SK-N-SH treated with all-trans-retinoic acid at 6 μM for 48 hours (cell line): ENCODE measurements around the gene DDT.
"Not testable (repeated sequence)": the region's sequence is repeated elsewhere in the genome, so short reads cannot be mapped to it uniquely, and the experiment has no call there.

Experiments used
- BACH2 ChIP-seq: fragments of 250-450 bp; sonication (Bioruptor Pico); IDR thresholded peaks from 2 replicates; pipeline ENCODE4 v1.9.0; 2021; ENCODE audit warnings: mild to moderate bottlenecking, borderline replicate concordance
- ESRRG ChIP-seq: fragments of 250-450 bp; sonication (Bioruptor Pico); IDR thresholded peaks from 2 replicates; pipeline ENCODE4 v1.6.1; 2021; ENCODE audit warnings: mild to moderate bottlenecking
- GLIS3 ChIP-seq: fragments of 250-450 bp; sonication (Bioruptor Pico); IDR thresholded peaks from 2 replicates; pipeline ENCODE4 v1.5.0; 2020; ENCODE audit warnings: mild to moderate bottlenecking, moderate library complexity
- TF ChIP-seq, protein P1 (sequence below): fragments of 250-450 bp; sonication (Bioruptor Pico); IDR thresholded peaks from 2 replicates; pipeline ENCODE4 v1.8.0; 2020; ENCODE audit warnings: mild to moderate bottlenecking, moderate library complexity, borderline replicate concordance
- TF ChIP-seq, protein P2 (sequence below): fragments of 250-450 bp; sonication (Bioruptor Pico); IDR thresholded peaks from 2 replicates; pipeline ENCODE4 v1.5.1; 2021; ENCODE audit warnings: mild to moderate bottlenecking, moderate library complexity

DNA sequence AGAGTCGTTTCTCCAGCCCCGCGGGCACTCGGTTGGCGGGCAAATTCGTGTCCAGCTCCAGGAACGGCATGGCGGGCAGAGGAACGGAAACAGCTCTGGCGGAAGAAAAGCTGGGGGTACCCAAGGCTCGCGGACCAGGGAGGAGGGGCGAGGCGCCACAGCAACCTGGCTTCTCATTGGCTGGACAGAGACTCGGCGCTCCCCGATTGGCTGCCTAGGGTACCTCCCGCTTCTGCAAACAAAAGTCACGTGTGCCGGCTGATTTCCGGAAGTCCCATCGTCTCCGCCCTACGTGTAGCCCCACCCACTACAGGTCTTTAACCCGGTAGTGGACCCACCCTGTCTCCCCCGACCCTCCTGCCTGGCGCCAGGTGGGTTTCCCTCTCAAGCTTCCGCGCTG lies at the start of gene DDT:
- TF ChIP-seq, protein P1, sequence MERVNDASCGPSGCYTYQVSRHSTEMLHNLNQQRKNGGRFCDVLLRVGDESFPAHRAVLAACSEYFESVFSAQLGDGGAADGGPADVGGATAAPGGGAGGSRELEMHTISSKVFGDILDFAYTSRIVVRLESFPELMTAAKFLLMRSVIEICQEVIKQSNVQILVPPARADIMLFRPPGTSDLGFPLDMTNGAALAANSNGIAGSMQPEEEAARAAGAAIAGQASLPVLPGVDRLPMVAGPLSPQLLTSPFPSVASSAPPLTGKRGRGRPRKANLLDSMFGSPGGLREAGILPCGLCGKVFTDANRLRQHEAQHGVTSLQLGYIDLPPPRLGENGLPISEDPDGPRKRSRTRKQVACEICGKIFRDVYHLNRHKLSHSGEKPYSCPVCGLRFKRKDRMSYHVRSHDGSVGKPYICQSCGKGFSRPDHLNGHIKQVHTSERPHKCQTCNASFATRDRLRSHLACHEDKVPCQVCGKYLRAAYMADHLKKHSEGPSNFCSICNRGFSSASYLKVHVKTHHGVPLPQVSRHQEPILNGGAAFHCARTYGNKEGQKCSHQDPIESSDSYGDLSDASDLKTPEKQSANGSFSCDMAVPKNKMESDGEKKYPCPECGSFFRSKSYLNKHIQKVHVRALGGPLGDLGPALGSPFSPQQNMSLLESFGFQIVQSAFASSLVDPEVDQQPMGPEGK (CRISPR knock-in tag), result not testable (repeated sequence)
- TF ChIP-seq BACH2 (CRISPR knock-in tag); ESRRG (CRISPR knock-in tag); GLIS3: not testable (repeated sequence)
- TF ChIP-seq, protein P2, sequence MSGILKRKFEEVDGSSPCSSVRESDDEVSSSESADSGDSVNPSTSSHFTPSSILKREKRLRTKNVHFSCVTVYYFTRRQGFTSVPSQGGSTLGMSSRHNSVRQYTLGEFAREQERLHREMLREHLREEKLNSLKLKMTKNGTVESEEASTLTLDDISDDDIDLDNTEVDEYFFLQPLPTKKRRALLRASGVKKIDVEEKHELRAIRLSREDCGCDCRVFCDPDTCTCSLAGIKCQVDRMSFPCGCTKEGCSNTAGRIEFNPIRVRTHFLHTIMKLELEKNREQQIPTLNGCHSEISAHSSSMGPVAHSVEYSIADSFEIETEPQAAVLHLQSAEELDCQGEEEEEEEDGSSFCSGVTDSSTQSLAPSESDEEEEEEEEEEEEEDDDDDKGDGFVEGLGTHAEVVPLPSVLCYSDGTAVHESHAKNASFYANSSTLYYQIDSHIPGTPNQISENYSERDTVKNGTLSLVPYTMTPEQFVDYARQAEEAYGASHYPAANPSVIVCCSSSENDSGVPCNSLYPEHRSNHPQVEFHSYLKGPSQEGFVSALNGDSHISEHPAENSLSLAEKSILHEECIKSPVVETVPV (CRISPR knock-in tag), result not testable (repeated sequence)
